A549 (cell line): ENCODE data around the gene RUSF1.

Source experiments
- CBX2 ChIP-seq: fragments of 200-600 bp; sonication (generic); IDR thresholded peaks from 2 replicates; pipeline ENCODE4 v1.6.1; 2016; ENCODE audit warnings: low read depth, mild to moderate bottlenecking, borderline replicate concordance
- CTCF ChIP-seq: fragments of >200 bp; sonication (Bioruptor Twin); formaldehyde crosslinking; IDR thresholded peaks from 3 replicates; pipeline ENCODE4 v1.5.1; 2016
- EP300 ChIP-seq, 2 experiments: fragments of >200 bp; sonication (Bioruptor Twin); formaldehyde crosslinking; IDR thresholded peaks; 2 replicates in 1 of 2; 3 replicates in 1 of 2; pipeline ENCODE4 v1.6.1; 2016 to 2017
- POLR2A ChIP-seq: IDR thresholded peaks from 2 replicates; pipeline ENCODE4 v1.6.1; 2012; ENCODE audit warnings: mild to moderate bottlenecking, low read length
- RFX5 ChIP-seq: fragments of 450-650 bp; IDR thresholded peaks from 2 replicates; pipeline ENCODE4 v1.7.1; 2014; ENCODE audit warnings: antibody characterized with exemption, mild to moderate bottlenecking, moderate library complexity
- TF ChIP-seq, protein P1 (sequence below): fragments of 450-650 bp; IDR thresholded peaks from 2 replicates; pipeline ENCODE4 v1.6.1; 2014; ENCODE audit warnings: antibody characterized with exemption

- TF ChIP-seq CTCF: peak; percentile 76
- peak; percentile 32; the same call in 1 of the 2 replicates for TF ChIP-seq POLR2A
- no peak for TF ChIP-seq CBX2
- TF ChIP-seq EP300 (IDR thresholded peaks at IDR 0.05): no peak
- TF ChIP-seq RFX5: no peak
- TF ChIP-seq, protein P1, sequence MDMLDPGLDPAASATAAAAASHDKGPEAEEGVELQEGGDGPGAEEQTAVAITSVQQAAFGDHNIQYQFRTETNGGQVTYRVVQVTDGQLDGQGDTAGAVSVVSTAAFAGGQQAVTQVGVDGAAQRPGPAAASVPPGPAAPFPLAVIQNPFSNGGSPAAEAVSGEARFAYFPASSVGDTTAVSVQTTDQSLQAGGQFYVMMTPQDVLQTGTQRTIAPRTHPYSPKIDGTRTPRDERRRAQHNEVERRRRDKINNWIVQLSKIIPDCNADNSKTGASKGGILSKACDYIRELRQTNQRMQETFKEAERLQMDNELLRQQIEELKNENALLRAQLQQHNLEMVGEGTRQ: no peak
These were observed 35.4 kb downstream of the RUSF1 start for GRCh38 chr16:31472709-31473203.
